ENCODE results near the gene ZCCHC18.

The ZCCHC18 gene

GRCh38 chrX:104134583-104135261, 22.4 kb downstream of the ZCCHC18 start:
- DNase-seq (ENCODE audit: low spot score) = no peak

- no peak for DNase-seq (ENCODE audit: low spot score)
Measured at GRCh38 chrX:104135677-104136076, 23.4 kb downstream of the ZCCHC18 start.

DNA sequence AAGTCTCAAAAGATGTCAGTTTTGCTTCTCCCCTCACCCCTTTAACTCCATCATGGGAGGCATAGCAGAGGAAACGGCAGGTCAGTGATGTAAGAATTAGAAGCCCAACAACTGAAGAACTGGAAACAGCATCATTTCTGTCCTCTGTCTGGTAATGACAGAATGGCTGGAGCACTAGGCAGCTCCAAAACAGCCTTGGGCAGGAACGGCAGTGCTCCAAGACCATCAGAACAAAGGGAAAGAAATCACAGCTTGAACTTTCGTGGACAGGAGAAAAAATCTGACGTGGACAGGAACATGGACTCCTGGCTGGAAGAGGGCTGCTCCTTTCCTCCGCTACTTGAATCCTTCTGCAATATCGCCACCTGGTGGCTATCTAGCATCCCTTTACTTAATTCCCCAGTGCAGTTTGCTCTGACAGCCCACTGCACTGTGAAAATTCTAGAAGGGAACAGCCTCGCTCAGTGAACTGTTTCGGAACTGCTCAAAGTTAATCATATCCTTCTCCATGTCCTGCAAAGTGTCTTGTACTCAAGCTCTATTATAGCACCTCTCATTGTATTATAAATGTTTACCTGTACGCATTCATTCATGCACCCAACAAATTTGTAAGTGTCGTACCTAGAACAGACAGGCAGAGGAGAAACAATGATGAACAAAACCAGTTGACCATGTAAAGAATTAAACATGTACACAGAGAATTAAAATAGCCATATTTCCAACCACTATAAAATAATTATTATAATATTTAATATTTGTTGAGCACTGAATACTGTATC, 24.1 kb downstream of the ZCCHC18 start:
- DNase-seq (ENCODE audit: low spot score) = peak; percentile 70

DNA sequence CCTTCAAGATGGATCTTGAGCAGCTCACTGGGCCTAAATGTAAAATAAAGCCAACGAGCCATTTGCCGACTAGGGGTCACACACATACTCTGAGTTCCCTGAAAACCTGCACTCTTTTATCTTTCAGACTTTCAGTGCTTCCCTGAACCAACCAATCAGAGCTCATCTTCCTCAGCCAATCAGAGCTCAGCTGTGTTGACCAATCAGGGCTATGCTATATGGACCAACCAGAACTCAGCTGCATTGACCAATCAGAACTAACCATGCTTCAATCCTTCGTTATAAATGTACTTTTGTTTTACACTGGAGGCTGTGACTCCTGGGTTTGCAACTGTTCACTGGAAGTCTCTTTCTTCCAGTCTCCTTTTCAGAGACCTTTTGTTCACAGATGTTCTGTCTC, 25.2 kb downstream of the ZCCHC18 start:
- no peak for DNase-seq (ENCODE audit: low spot score)

- no peak for DNase-seq (ENCODE audit: low spot score)
Measured at GRCh38 chrX:104141087-104141760, 28.9 kb downstream of the ZCCHC18 start.

GRCh38 chrX:104151037-104151436, 38.7 kb downstream of the ZCCHC18 start:
- no peak for DNase-seq (ENCODE audit: low spot score)

GRCh38 chrX:104156630-104157529, 44.6 kb downstream of the ZCCHC18 start, which contains the start of gene SLC25A53:
Gene SLC25A53, minus strand, starts transcription at chrX:104157009. Its CDS starts 51,752 bp downstream, at chrX:104105257.
- peak; percentile 77 for DNase-seq (ENCODE audit: low spot score)

Measured in D341Med (cell line).